ENCODE data around the gene MISP3.
A peak's percentile ranks its signal among the peaks of the same experiment; 100 is the strongest.
"Not testable (repeated sequence)": the region's sequence is repeated elsewhere in the genome, so short reads cannot be mapped to it uniquely, and the experiment has no call there.

The MISP3 gene

GRCh38 chr19:14072535-14073260 is at the start of gene MISP3:
TSS of gene MISP3 (plus strand) at chr19:14072786. CDS start at chr19:14073310, 524 bp downstream.
- no peak for DNase-seq (ENCODE audit: low read depth in 2 of 2)

GRCh38 chr19:14023404-14024235 is 49.0 kb upstream of the MISP3 start:
- DNase-seq (ENCODE audit: low read depth in 2 of 2), result no peak

GRCh38 chr19:14026652-14027192 is 45.9 kb upstream of the MISP3 start:
- DNase-seq (ENCODE audit: low read depth in 2 of 2), result not testable (repeated sequence)

GRCh38 chr19:14027856-14028450 is 44.6 kb upstream of the MISP3 start, which contains the start of gene RLN3:
TSS of gene RLN3 (plus strand) at chr19:14028148. CDS start at chr19:14028205, 57 bp downstream.
- no peak for DNase-seq (ENCODE audit: low read depth in 2 of 2)

- no peak for DNase-seq (ENCODE audit: low read depth in 2 of 2)
Measured at GRCh38 chr19:14028901-14029300, 43.7 kb upstream of the MISP3 start.

- DNase-seq (ENCODE audit: low read depth in 2 of 2), result peak in 1 of 2 donors; percentile 74
Measured at GRCh38 chr19:14030997-14031718, 41.4 kb upstream of the MISP3 start.

GRCh38 chr19:14031719-14032480 is 40.7 kb upstream of the MISP3 start, which contains the start of gene IL27RA:
TSS of gene IL27RA (plus strand) at chr19:14031762. CDS start at chr19:14031873, 111 bp downstream.
- peak; percentile 53 to 69 for DNase-seq (ENCODE audit: low read depth in 2 of 2)

GRCh38 chr19:14033946-14034345 is 38.6 kb upstream of the MISP3 start:
- no peak for DNase-seq (ENCODE audit: low read depth in 2 of 2)

GRCh38 chr19:14035159-14035558 is 37.4 kb upstream of the MISP3 start:
- not testable (repeated sequence) for DNase-seq (ENCODE audit: low read depth in 2 of 2)

GRCh38 chr19:14035706-14036105 is 36.9 kb upstream of the MISP3 start:
- no peak for DNase-seq (ENCODE audit: low read depth in 2 of 2)

GRCh38 chr19:14039181-14039580 is 33.4 kb upstream of the MISP3 start:
- DNase-seq (ENCODE audit: low read depth in 2 of 2), result no peak

GRCh38 chr19:14042659-14043608 is 29.7 kb upstream of the MISP3 start:
- not testable (repeated sequence) for DNase-seq (ENCODE audit: low read depth in 2 of 2)

GRCh38 chr19:14047866-14048265 is 24.7 kb upstream of the MISP3 start:
- not testable (repeated sequence) for DNase-seq (ENCODE audit: low read depth in 2 of 2)

GRCh38 chr19:14048443-14049153 is 24.0 kb upstream of the MISP3 start:
- DNase-seq (ENCODE audit: low read depth in 2 of 2), result peak; percentile 51 to 63

- DNase-seq (ENCODE audit: low read depth in 2 of 2), result no peak
Measured at GRCh38 chr19:14050512-14050911, 22.1 kb upstream of the MISP3 start.

- not testable (repeated sequence) for DNase-seq (ENCODE audit: low read depth in 2 of 2)
Measured at GRCh38 chr19:14050961-14051360, 21.6 kb upstream of the MISP3 start.

- DNase-seq (ENCODE audit: low read depth in 2 of 2), result no peak
Measured at GRCh38 chr19:14051980-14052379, 20.6 kb upstream of the MISP3 start.

- DNase-seq (ENCODE audit: low read depth in 2 of 2), result no peak
Measured at GRCh38 chr19:14052470-14052869, 20.1 kb upstream of the MISP3 start.

GRCh38 chr19:14053032-14053431 is 19.6 kb upstream of the MISP3 start:
- no peak for DNase-seq (ENCODE audit: low read depth in 2 of 2)
